ENCODE data around the gene CPT1A.

The CPT1A gene

GRCh38 chr11:68783216-68783821 lies 58.4 kb downstream of the CPT1A start:
- no peak for DNase-seq

GRCh38 chr11:68782711-68783110 lies 59.0 kb downstream of the CPT1A start:
- no peak for DNase-seq

GRCh38 chr11:68780829-68781228 lies 60.9 kb downstream of the CPT1A start:
- DNase-seq: no peak

GRCh38 chr11:68778205-68778604 lies 63.5 kb downstream of the CPT1A start:
- no peak for DNase-seq

- no peak for DNase-seq
Measured at GRCh38 chr11:68776442-68777235, 65.1 kb downstream of the CPT1A start.

- DNase-seq: no peak
Measured at GRCh38 chr11:68775951-68776388, 65.7 kb downstream of the CPT1A start.

GRCh38 chr11:68774194-68774585 lies 67.5 kb downstream of the CPT1A start:
- no peak for DNase-seq

- no peak for DNase-seq
Measured at GRCh38 chr11:68773521-68774193, 68.1 kb downstream of the CPT1A start.

- DNase-seq: no peak
Measured at GRCh38 chr11:68772936-68773335, 68.8 kb downstream of the CPT1A start.

GRCh38 chr11:68770781-68771180 lies 70.9 kb downstream of the CPT1A start:
- no peak for DNase-seq

- no peak for DNase-seq
Measured at GRCh38 chr11:68767672-68768071, 74.0 kb downstream of the CPT1A start.

- DNase-seq: no peak
Measured at GRCh38 chr11:68766786-68767185, 74.9 kb downstream of the CPT1A start.

GRCh38 chr11:68764746-68765145 lies 77.0 kb downstream of the CPT1A start:
- no peak for DNase-seq

- DNase-seq: no peak
Measured at GRCh38 chr11:68763926-68764657, 77.6 kb downstream of the CPT1A start.

GRCh38 chr11:68763181-68763721 lies 78.5 kb downstream of the CPT1A start:
- DNase-seq: no peak

- DNase-seq: no peak
Measured at GRCh38 chr11:68762481-68762880, 79.2 kb downstream of the CPT1A start.

- no peak for DNase-seq
Measured at GRCh38 chr11:68761801-68762200, 79.9 kb downstream of the CPT1A start.

- no peak for DNase-seq
Measured at GRCh38 chr11:68759991-68760390, 81.7 kb downstream of the CPT1A start.

- no peak for DNase-seq
Measured at GRCh38 chr11:68757711-68758110, 84.0 kb downstream of the CPT1A start.

GRCh38 chr11:68756171-68756766 lies 85.4 kb downstream of the CPT1A start:
- DNase-seq: no peak

- no peak for DNase-seq
Measured at GRCh38 chr11:68753300-68753699, 88.4 kb downstream of the CPT1A start.

- DNase-seq: peak; percentile 29
Measured at GRCh38 chr11:68751331-68751856, 90.3 kb downstream of the CPT1A start, which contains the start of gene TESMIN. TESMIN (minus strand) TSS chr11:68751520; CDS start chr11:68750660, 860 bp downstream.

Measured in NCI-H187 treated with DMSO at 0.1 percent for 48 hours (cell line).